ENCODE measurements around the gene ART1. TPM values are rescaled to one million over a fixed set of nuclear protein-coding genes. Genes with fewer than 3 reads are reported as not detected.

Gene ART1
- total and polyA plus RNA-seq, 2 of the 4 experiments (the other 2 are of a cell fraction): not detected

GRCh38 chr11:3639841-3640240, 5.1 kb upstream of the ART1 start:
- no peak overlapping the region for H3K56ac ChIP-seq (ENCODE audit: extremely low read depth, insufficient read depth, low read length)
- no peak overlapping the region for H3K18ac ChIP-seq (ENCODE audit: low read depth, low read length)
- no peak overlapping the region for H4K8ac ChIP-seq (ENCODE audit: low read depth in 2 of 2, low read length in 2 of 2)
- no peaks in the 10 kb centered on the region for H3K79me1 ChIP-seq (ENCODE audit: low read depth in 1 of 2, low read length in 2 of 2)
- no peak overlapping the region for H4K91ac ChIP-seq (ENCODE audit: insufficient read depth, low read depth, low read length)
- H2AK5ac ChIP-seq (ENCODE audit: low read depth, low read length): no peak overlapping the region
- no peak overlapping the region for H4K5ac ChIP-seq (ENCODE audit: low read depth, low read length)
- ATAC-seq (ENCODE audit: low read depth) (no peak), DNase-seq (no peak)
- H2BK5ac ChIP-seq (ENCODE audit: low read depth, low read length, poor library complexity, severe bottlenecking): no peak overlapping the region
- WGBS, 2 experiments (ENCODE audit: extremely low coverage in 2 of 2, insufficient read length in 1 of 2): no CpG with 5 or more reads among the region's 14 CpGs
- dilution Hi-C loops (cut with HindIII; ENCODE audit: low sequenced_read_pairs, unreplicated experiment) (no loop called here), intact Hi-C loops (cut with micrococcal nuclease) (no loop called here), in situ Hi-C loops (cut with MboI; ENCODE audit: low sequenced_read_pairs) (no loop called here)
- no peaks in the 10 kb centered on the region for H3K9me3 ChIP-seq (ENCODE audit: control insufficient read depth, insufficient read depth, low read length)
- H4K20me1 ChIP-seq (ENCODE audit: insufficient read depth, low read length): no peaks in the 10 kb centered on the region
- no peaks in the 10 kb centered on the region for H3K36me3 ChIP-seq (ENCODE audit: control insufficient read depth, insufficient read depth, low read length)
- no peak overlapping the region for H2BK120ac ChIP-seq (ENCODE audit: low read depth, low read length)
- H3K4me3 ChIP-seq (ENCODE audit: insufficient read depth, low read depth, low read length): no peak overlapping the region
- H3K14ac ChIP-seq (replicated peaks; ENCODE audit: low read depth, low read length): no peak overlapping the region
- no peak overlapping the region for H2BK15ac ChIP-seq (ENCODE audit: low read depth, low read length)
- ChIA-PET CTCF (no interaction called here), POLR2A (ENCODE audit: unreplicated experiment) (no interaction called here)
- no peak overlapping the region for H3K23ac ChIP-seq (ENCODE audit: low read depth, low read length)
- H3K9ac ChIP-seq (ENCODE audit: low read depth, low read length): no peak overlapping the region
- peaks cover 3% of the 10 kb centered on the region for H3K4me1 ChIP-seq (ENCODE audit: control insufficient read depth, insufficient read depth, low read length)
- H2AK9ac ChIP-seq (replicated peaks; ENCODE audit: low read depth, low read length, poor library complexity): no peak overlapping the region
- no peak overlapping the region for H2BK20ac ChIP-seq (ENCODE audit: low read depth, low read length)
- H3K9me1 ChIP-seq (ENCODE audit: insufficient read depth, low read length): no peaks in the 10 kb centered on the region
- no peak overlapping the region for H3K4ac ChIP-seq (ENCODE audit: low read depth, low read length)
- no peak overlapping the region for H2AFZ ChIP-seq (replicated peaks; ENCODE audit: low read length, poor library complexity)
- no TSS peak for BruUV-seq (replicated peaks)
- H3K4me2 ChIP-seq (ENCODE audit: low read depth, low read length): no peak overlapping the region
- no peak overlapping the region for H3K27ac ChIP-seq (ENCODE audit: insufficient read depth, low read length)
- TF ChIP-seq CTCF (conservative IDR thresholded peaks at IDR 0.05; ENCODE audit: low read depth, low read length) (no peak), BHLHE40 (IDR thresholded peaks at IDR 0.05; ENCODE audit: low read depth, low read length) (no peak), ELK1 (IDR thresholded peaks at IDR 0.05; ENCODE audit: borderline replicate concordance, low read depth, low read length) (no peak), MXI1 (IDR thresholded peaks at IDR 0.05; ENCODE audit: borderline replicate concordance, low read depth, low read length) (no peak), SMC3 (IDR thresholded peaks at IDR 0.05; ENCODE audit: low read depth, low read length) (no peak), POLR2A (IDR thresholded peaks at IDR 0.05; ENCODE audit: low read depth, low read length) (no peak), FOS (IDR thresholded peaks at IDR 0.05; ENCODE audit: low read depth, low read length) (no peak), MAFK (IDR thresholded peaks at IDR 0.05; ENCODE audit: low read depth, low read length) (no peak), RAD21 (IDR thresholded peaks at IDR 0.05; ENCODE audit: low read length) (no peak)
- H3K27me3 ChIP-seq (ENCODE audit: control insufficient read depth, insufficient read depth, low read length): peaks cover 54% of the 10 kb centered on the region

Measured in IMR-90 (cell line).